Limb (tissue), 2 donors: Measurements from ENCODE around the gene STK35.
"Not testable (repeated sequence)": the region's sequence is repeated elsewhere in the genome, so short reads cannot be mapped to it uniquely, and the experiment has no call there.

ENCODE experiments used
- DNase-seq, 2 donors: peaks; one replicate each; pipeline ENCODE4 v3.0.0-alpha.2; 2016; ENCODE audit errors: extremely low spot score in 2 of 2

STK35 gene

DNA sequence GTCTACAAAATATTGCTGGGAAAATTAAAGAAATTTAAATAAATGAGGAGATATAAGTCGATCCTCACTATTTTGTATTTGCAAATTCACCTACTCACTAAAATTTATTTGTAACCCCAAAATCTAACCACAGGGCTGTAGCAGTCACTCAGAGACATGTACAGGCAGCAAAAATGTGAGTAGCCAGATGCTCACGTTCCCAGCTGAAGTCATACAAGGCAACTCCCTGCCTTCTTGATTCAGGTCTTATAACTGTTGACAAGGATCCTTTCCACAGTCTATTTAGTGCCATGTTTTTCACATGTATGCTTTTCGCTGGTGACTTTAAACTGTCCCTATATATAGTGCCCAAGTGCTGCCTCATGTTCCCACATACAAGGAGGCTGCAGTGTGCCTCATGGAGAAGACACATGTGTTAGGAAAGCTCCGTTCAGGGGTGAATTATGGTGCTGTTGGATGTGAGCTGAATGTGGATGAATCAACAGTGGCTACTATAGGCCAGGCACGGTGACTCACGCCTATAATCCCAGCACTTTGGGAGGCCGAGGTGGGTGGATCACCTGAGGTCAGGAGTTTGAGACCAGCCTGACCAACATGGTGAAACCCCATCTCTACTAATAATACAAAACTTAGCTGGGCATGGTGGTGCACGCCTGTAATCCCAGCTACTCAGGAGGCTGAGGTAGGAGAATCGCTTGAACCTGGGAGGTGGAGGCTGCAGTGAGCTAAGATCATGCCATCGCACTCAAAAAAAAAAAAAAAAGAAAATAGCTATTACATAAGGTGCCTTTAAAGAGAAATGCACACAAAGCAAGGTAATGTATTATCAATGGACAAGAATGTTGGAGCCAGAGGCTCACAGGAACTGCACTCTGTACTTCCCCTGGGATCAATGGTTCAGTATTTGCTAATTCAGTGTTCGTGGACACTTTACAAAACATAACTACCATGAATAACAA lies 55.3 kb downstream of the STK35 start:
- DNase-seq: no peak

DNA sequence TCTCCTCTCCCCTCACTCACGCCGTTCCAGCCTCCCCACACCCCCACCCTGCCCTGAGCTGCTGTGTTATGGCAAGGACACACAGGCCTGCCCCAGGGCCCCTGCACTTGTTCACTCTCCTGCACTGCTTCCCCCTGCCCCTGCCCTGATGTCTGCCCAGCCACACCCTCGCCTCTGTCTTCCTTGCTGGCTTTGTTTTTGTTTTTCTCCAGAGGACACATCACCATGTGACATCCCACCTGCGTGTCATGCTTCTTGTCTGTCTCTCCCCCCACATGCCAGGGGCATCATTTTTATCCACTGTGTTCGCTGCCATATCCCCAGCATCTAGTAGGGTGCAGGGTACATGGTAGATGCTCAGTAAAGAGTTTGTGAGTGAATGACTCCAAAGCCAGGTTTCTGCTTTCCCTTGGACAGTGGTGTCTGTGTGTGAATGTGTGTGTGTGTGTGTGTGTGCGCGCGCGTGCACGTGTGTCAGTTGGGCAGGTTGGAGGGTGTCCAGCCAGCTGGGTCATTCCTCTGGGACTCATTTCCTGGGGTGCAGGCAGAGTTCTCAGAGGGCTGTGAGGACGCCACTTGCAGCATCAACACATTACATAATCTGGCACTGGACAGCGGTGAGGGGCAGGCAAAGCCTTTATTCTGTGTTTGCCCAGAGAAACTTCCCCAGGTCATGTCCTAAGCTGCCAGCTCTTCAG lies 60.6 kb downstream of the STK35 start:
- no peak for DNase-seq

DNA sequence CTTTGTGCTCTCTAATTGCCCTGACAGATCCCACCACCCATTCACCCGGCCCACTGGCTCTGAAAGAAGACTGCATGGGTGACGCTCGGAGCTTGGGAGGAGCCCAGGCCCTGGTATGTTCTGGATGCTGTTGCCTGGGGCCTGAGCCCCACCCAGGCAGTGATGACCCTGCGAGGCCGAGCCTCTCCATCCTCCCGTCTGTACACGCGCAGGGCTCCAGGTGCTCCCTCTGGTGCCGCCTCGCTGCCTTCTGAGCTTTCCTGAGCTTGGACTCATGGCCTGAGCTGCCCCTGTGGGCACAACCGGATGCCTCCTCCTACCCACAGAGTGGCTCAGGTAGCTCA lies 61.2 kb downstream of the STK35 start:
- peak in 1 of 2 donors; percentile 8 for DNase-seq

DNA sequence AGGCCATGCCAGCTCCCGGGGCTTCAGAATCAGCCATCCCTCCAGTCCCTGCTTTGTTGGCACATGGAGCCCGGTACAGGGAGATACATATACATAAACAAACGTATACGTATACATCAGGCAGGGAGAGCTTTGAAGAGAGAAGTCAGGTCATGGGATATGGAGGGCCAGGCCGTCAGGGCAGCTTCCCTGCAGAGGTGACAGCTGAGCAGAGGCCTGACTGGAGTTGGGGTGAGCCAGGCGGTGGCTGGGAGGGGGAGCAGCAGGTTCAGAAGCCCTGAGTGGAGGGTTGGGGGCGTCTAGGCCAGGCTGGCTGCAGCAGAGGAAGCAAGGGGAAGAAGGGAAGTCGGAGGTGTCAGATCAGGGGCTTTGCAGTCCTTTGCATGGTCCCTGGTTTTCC lies 61.7 kb downstream of the STK35 start:
- DNase-seq: peak in 1 of 2 donors; percentile 10

DNA sequence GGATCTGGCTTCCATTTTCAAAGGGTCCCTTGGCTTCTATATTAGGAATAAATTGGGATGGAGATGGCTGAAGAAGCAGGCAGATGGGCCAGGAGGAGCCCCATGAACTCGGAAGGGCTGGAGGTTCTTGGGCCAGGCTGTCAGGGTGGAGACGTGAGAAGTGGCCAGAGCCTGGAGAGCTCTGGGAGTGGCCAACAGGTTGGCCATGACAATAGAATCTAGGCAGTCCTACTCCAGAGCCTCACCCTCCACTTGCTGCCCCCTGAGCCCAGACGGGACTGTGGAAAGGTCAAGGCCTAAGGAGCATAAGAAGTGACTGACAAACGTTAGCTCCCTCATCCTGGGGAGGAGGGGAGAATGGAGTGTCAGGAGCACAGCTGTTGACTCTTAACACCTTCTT lies 62.1 kb downstream of the STK35 start:
- DNase-seq: no peak

DNA sequence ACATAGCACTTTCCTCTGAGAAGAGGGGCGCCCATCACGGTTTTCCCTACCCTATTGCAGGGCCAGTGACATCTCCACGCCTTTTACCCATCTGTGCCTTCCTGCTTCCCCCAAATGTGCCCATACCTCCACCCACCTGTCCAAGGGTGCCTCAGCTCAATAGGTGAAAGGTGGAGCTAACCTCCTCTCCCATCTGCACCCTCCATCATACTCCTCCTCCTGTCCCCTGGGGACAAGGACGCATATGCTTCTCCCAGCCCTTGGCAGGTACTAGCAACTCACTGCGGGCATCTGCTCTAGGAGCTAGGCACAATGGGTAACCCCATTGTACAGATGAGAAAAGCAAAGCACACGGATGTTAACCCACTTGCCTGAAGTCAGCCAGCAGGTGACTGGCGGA lies 62.8 kb downstream of the STK35 start:
- no peak for DNase-seq

DNA sequence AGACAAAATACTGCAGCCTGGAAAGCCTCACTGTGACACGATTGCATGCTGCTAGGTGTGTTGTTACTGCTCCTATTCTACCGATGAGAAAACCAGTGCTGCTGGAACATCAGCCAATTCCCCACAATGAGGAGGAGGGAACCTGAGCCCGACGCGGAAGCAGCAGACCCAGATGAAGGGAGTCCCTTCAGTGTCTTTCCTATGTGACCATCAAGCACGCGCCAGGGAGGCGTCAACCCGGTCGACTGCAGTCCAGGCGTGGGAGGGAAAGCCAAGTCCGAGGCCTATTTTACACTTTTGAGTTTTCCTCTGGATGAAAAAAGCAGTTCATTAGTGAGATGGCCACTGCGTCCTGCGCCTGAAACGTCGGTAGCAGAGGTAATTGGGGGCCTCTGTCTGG lies 63.3 kb downstream of the STK35 start:
- peak in 1 of 2 donors; percentile 24 for DNase-seq

DNA sequence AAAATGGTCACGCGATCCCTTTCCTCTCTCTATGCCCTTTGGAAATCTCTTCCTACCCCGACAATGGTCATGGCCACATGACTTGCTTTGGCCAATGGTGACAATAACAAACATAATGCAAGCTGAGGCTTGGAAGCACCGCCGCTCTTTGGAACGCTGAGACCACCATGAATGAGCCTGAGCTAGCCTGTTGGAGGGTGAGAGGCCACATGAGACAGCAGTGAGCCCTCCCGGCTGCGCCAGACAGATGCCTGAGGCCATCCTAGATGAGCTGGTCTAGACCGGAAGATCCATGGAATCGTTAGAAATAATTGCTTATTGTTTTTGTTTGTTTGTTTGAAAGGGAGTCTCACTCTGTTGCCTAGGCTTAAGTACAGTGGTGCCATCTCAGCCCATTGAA lies 64.2 kb downstream of the STK35 start:
- DNase-seq: peak in 1 of 2 donors; percentile 4

DNA sequence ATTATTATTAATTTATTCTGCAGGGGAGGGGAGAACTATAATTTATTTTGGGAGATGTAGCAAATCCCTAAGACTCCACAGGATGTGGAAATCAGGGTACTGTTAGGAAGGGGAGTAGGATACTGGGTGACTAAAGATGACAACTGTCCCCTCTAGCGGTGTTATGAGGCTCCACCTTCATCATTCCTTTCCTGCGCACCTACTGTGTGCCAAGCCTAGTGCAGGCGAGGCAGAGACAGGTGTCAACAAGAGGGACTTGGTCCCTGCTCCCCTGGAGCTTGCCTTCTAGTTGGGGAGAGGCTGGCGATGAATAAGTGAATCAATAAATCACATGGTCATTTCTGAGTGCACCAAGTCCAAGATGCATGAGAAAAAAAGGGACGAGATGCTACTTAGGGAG lies 65.5 kb downstream of the STK35 start:
- no peak for DNase-seq

DNA sequence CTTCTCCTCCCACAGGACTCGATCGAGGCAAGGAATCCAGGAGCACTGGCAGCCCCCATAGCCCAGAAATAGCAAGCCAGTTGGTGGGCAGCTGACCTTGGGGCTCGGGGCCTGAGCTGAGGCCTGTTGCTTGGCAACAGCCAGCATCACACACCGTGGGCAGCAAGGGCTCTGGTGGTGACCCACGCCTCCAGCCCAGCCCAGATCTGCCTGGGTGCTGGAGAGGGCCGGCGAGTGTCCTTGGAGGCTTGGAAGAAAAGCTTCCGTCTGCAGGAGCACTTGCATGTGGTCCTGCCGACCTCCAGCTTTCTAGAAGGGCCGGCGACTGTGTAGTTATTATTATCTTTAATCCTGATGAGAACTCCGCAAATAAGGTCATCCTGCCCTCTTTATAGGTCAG lies 67.3 kb downstream of the STK35 start:
- DNase-seq: no peak

DNA sequence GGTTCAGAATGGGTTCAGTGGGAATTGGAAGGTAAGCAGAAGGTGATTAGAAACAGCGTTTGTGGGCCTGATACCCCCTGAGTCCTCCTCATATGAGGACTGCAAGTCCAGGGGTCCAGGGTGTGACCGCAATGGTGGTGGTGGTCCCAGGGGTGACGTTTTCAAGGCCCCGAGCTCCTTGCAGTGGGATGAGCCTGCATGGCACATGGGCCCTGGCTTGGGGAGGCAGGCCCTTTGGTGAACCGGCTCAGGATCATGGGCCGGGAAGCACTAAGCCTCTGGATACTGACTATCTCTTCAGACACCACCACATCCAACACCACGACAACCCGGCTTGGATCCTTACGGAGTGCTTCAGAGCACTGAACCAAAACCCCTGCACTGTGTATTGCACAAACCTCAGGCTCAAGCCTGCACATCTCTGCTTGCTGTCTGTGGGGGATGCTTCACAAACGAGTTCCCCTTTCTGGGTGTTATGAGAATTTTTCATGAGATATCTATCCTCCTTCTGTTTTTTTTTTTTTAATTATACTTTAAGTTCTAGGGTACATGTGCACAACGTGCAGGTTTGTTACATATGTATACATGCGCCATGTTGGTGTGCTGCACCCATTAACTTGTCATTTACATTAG lies 67.9 kb downstream of the STK35 start:
- DNase-seq: no peak

DNA sequence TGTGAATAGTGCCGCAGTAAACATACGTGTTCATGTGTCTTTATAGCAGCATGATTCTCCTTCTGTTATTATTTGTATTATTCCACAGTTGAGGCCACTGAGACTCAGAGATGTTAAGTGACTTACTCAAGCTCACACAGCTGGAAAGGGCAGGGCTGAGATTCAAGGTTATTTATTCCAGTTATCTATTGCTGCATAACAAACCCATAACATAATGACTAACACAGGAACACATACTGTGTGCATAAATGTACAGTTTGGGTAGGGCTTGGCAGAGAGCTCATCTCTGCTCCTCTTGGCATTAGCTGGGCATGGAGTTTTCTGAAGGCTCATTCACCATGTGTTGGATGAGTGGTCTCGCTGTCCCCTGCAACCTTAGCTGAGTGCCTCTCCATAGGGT lies 68.8 kb downstream of the STK35 start:
- DNase-seq: no peak

DNA sequence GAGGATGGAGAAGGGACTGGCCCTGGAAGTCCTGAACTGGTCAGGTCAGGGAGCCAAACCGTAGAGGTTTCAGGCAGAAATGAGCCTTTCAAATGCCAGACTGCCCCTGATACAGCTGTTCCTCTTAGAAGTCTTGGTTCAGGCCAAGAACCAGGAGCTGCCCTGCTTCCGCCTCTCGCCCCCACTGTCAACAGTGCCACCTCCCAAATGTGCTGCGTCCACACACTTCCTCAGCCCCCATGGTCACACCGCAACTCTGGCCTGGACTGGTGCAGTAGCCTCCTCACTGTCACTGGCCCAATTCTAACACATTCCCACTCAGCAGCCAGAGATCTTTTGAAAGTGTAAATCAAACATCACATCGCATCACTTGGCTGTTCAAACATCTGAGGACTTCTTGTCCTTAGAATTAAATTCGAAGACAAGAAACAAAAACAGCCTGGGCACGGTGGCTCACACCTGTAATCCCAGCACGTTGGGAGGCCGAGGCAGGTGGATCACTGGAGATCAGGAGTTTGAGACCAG lies 69.7 kb downstream of the STK35 start:
- DNase-seq: no peak

DNA sequence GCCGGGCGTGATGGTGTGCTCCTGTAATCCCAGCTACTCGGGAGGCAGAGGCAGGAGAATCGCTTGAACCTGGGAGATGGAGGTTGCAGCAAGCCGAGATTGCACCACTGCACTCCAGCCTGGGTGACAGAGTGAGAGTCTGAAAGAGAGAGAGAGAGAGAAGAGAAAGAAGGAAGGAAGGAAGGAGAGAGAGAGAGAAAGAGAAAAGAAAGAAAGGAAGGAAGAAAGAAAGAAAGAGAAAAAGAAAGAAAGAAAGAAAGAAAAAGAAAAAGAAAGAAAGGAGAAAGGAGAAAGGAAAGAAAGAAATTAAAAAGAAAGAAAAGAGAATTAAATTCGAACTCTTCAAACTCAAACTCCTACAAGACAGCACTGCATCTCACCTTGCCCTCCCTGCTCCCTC lies 70.2 kb downstream of the STK35 start:
- not testable (repeated sequence) for DNase-seq

DNA sequence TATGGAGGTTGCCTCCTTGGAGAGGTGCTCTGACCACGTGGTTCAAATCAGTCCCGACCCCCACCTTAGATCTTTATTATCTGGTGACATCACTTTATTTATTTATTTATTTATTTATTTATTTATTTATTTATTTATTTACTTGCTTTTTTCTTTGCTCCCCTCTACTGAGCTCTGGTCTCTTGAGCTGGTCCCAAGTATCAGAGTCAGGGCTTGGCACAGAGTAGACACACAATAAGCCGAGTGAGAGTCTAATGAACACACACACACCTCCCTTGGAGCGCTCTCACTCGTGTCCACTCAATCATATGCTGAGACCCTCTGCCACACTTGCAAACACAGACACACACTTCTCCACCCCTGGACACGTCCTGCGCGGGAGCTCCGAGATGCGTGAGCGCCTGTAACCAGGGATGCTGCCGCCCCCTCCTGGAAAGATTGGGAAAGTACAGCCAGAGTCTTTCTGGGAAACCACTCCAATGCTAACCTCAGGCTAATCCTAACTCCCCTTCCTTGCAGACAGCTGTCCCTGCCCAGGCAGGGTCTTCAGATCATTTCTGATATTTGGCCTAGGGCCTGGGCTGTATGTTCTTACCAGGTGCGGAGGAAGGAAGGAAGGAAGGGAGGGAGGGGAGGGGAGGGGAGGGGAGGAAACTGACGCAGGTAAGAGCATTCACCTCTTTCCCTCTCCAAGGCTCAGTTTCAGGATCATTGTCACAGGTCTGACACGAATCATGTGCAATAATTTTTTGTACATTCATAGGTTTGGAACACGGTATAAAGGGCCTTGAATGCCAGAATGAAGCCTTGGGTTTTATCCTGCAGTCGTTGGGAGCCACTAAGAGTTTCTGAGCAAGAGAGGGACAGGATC lies 70.9 kb downstream of the STK35 start:
- peak; percentile 63 to 83 for DNase-seq

DNA sequence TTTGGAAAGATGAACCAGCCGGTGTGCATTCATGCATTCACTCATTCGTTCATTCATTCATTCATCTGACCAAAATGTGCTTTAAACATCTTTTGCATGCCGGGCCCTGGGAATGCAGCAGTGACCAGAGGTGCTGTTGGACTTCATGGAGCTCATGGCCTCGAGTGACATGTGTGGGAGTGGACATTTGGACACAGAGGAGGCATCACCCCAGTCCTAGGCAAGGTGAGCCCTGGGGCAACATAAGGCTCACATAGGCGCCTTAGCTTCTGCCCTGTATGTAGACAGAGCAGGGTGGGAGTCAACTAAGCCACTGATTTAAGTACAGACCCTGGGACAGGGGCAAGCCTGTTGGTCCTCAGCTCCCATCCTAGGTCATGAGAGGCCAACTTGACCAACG lies 71.6 kb downstream of the STK35 start:
- no peak for DNase-seq

DNA sequence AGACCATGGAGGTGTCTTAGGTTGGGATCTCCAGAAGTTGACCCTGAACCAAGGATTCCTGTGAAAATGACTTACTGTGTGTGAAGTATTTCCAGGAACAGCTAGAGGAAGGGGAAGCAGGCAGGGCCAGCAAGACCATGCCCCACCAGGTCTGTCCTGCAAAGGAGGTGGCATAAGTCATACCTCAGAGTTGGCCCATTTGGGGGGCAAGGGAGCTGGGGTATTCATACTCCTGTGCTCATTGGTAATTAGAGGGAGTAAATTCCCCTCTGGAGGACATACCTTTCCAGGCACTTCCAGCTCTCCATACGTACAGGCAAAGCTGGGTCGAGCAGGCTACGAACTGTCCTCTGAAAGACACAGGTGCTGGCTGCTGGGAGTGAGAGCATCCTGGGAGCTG lies 72.4 kb downstream of the STK35 start:
- no peak for DNase-seq

DNA sequence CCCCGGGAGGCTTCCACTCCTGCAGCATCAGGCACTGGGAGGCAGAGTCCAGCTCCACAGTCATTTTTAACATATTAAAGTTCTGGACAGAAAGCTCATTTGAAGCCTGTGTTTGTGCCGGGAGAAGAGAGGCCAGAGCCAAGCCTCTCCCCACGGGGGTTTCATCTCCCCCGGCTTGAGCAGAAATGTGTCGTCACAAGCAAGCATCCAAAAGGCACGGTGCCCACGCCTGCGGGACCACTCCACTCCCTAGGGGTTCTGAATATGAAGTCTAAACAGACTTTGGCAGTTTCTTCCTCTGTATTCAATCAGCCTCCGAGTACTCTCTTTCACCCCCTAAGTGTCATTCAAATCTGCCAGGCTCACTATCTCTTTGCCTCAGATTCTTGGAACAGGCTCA lies 75.3 kb downstream of the STK35 start:
- DNase-seq: no peak

DNA sequence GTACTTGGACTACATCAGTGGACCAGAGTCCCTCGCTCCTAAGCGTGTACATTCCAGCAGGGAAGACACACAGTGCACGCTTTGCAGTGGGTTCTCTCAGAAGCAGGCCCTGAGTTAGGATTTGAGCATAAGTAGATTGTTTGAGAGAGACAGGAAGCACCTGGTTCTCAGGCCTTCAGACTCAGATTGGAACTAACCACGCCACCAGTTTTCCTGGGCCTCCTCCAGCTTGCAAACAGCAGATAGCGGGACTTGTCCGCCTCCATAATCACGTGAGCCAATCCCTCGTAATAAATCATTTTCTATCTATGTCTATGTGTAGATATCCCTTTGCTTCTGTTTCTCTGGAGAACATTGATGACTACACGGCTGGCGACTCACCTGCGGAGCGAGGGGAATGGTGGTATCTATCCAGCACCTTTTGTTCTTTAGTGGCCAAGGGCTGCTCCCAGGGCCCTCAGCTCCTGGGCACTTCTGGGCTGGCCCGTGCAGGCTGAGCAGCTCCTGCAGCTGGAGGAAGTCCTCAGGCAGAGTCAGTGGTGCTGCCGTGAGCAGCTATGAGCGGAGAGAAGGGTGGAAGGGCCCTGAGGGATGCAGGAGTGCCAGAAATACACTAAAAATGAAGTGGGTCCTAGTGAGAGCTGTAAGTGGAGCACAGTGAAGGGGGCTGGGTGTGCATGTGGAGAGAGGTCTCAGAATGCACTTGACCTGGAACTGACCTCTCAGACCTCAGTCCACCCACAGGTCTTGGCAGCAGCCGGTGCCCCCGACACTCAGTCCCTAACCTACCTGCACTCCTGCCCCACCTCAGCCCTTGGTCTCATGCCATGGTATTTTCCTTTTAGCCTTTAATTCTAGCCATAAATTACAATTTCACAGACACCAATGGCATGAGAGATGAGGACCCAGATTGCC lies 76.9 kb downstream of the STK35 start:
- DNase-seq: peak in 1 of 2 donors; percentile 9

DNA sequence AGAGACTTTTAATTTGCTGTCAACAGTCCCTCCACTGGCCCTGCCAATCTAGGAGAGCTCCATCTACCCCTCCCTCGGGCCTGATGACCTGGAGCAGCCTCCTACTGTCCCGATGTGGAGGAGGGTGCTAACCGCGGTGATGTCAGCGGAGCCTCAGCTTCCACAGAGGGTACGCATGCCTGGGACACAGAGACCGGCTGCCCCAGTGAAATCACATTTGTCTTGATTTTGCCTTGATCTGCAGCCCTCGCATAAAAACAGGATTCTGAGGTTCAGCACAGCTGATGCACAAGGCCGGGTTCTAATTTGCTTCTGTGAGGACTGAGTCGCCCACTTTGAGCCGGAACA lies 77.6 kb downstream of the STK35 start:
- no peak for DNase-seq
